GM08714 (cell line): Measurements from ENCODE around the gene PLOD3.

ENCODE experiments used
- H3K4me3 ChIP-seq: fragments of 200-500 bp; sonication (Bioruptor generic); 2 replicates; pipeline ENCODE4 v1.5.1; 2014; ENCODE audit warnings: mild to moderate bottlenecking, low read length, inconsistent platforms
- ZNF274 ChIP-seq: IDR thresholded peaks from 2 replicates; pipeline ENCODE4 v1.6.1; 2012; ENCODE audit warnings: mild to moderate bottlenecking, low read depth, low read length

The PLOD3 gene

GRCh38 chr7:101243646-101244374 is 26.4 kb upstream of the PLOD3 start:
- TF ChIP-seq ZNF274, result no peak
- H3K4me3 ChIP-seq, result peak overlapping the region; percentile 71; the same call in 1 of the 2 replicates

- no peak for TF ChIP-seq ZNF274
These were observed 24.3 kb upstream of the PLOD3 start for GRCh38 chr7:101241443-101242349.

GRCh38 chr7:101241015-101241363 is 23.6 kb upstream of the PLOD3 start:
- H3K4me3 ChIP-seq, result no peak overlapping the region
- TF ChIP-seq ZNF274, result no peak

More at GRCh38 chr7:101241443-101242349, 24.3 kb upstream of the PLOD3 start:
- H3K4me3 ChIP-seq, result no peak overlapping the region

- no peak overlapping the region for H3K4me3 ChIP-seq
- TF ChIP-seq ZNF274, result no peak
These were observed 23.0 kb upstream of the PLOD3 start for GRCh38 chr7:101240226-101241014.

- no peak overlapping the region for H3K4me3 ChIP-seq
- no peak for TF ChIP-seq ZNF274
These were observed 22.5 kb upstream of the PLOD3 start for GRCh38 chr7:101239951-101240220.

GRCh38 chr7:101239191-101239950 is 22.0 kb upstream of the PLOD3 start:
- no peak for TF ChIP-seq ZNF274

GRCh38 chr7:101238226-101239182 is 21.1 kb upstream of the PLOD3 start:
- H3K4me3 ChIP-seq, result no peak overlapping the region
- TF ChIP-seq ZNF274, result no peak

More at GRCh38 chr7:101239191-101239950, 22.0 kb upstream of the PLOD3 start:
- no peak overlapping the region for H3K4me3 ChIP-seq

GRCh38 chr7:101237206-101238067 is 20.1 kb upstream of the PLOD3 start, which contains the start of gene CLDN15:
TSS of gene CLDN15 (minus strand) at chr7:101237802. CDS start at chr7:101237581, 221 bp downstream.
- H3K4me3 ChIP-seq, result no peak within 1 kb of the TSS
- TF ChIP-seq ZNF274, result no peak

- no peak overlapping the region for H3K4me3 ChIP-seq
- no peak for TF ChIP-seq ZNF274
These were observed 19.0 kb upstream of the PLOD3 start for GRCh38 chr7:101236292-101236835.

- no peak overlapping the region for H3K4me3 ChIP-seq
- no peak for TF ChIP-seq ZNF274
These were observed 18.1 kb upstream of the PLOD3 start for GRCh38 chr7:101235522-101235921.

GRCh38 chr7:101235050-101235449 is 17.7 kb upstream of the PLOD3 start:
- no peak for TF ChIP-seq ZNF274
- H3K4me3 ChIP-seq, result no peak overlapping the region
